PC-3 (cell line): ENCODE results near the gene ACOT6. TPM values are rescaled to one million over a fixed set of nuclear protein-coding genes. Genes with fewer than 3 reads are reported as not detected.

Source experiments
- ATAC-seq: fragments of 200-7000 bp; cut with Tn5 transposase; 2 replicates; pipeline ENCODE4 v1.9.1; 2020; ENCODE audit warnings: mild to moderate bottlenecking, moderate library complexity
- BruUV-seq: library from RNA; stranded (reverse); fragments of 400-500 nt; replicated peaks from 2 replicates; lab custom pipeline; 2021; lab: Mats Ljungman, UMichigan
- CTCF ChIA-PET: fragments of 300-600 bp; sonication (Branson Sonifier 250); formaldehyde crosslinking; loops from one replicate; lab custom pipeline; 2022; ENCODE audit warnings: antibody characterized with exemption; lab: Charles Lee
- POLR2A ChIA-PET: fragments of 300-600 bp; sonication (Branson Sonifier 250); formaldehyde crosslinking; loops from one replicate; lab custom pipeline; 2022; ENCODE audit warnings: antibody characterized with exemption; ENCODE audit not compliant: unreplicated experiment; lab: Charles Lee
- DNase-seq: peaks from one replicate; pipeline ENCODE4 v3.0.0-alpha.2; 2015
- H2AFZ ChIP-seq: fragments of 300-600 bp; sonication (generic); 2 replicates; pipeline ENCODE4 v1.6.0; 2016; ENCODE audit warnings: antibody characterized with exemption, low read length
- H3F3A ChIP-seq: fragments of 300-600 bp; sonication (generic); one replicate; pipeline ENCODE4 v1.6.0; 2017; ENCODE audit warnings: antibody characterized with exemption, low read length, control low read depth, mild to moderate bottlenecking; ENCODE audit not compliant: unreplicated experiment
- H3K27ac ChIP-seq: fragments of 300-600 bp; sonication (generic); 2 replicates; pipeline ENCODE4 v1.5.1; 2016; ENCODE audit warnings: mild to moderate bottlenecking, low read length
- H3K27me3 ChIP-seq: fragments of 300-600 bp; sonication (generic); 2 replicates; pipeline ENCODE4 v1.6.1; 2016; ENCODE audit warnings: low read length, mixed read lengths
- H3K36me3 ChIP-seq: fragments of 300-600 bp; sonication (generic); 2 replicates; pipeline ENCODE4 v1.6.1; 2016; ENCODE audit warnings: low read depth, mixed run types, low read length, mixed read lengths
- H3K4me1 ChIP-seq: fragments of 300-600 bp; sonication (generic); 2 replicates; pipeline ENCODE4 v1.5.1; 2016; ENCODE audit warnings: low read length; ENCODE audit not compliant: insufficient read depth
- H3K4me2 ChIP-seq: fragments of 300-600 bp; sonication (generic); 2 replicates; pipeline ENCODE4 v1.6.0; 2016; ENCODE audit warnings: low read length
- H3K4me3 ChIP-seq: fragments of 300-600 bp; sonication (generic); 2 replicates; pipeline ENCODE4 v1.5.1; 2016; ENCODE audit warnings: mild to moderate bottlenecking, low read length, mixed read lengths
- H3K79me2 ChIP-seq: fragments of 300-600 bp; sonication (generic); 2 replicates; pipeline ENCODE4 v1.6.1; 2017; ENCODE audit warnings: low read length, mixed read lengths
- H3K9ac ChIP-seq: fragments of 300-600 bp; sonication (generic); 2 replicates; pipeline ENCODE4 v1.6.0; 2016; ENCODE audit warnings: mild to moderate bottlenecking, low read length
- H3K9me2 ChIP-seq: fragments of 300-600 bp; sonication (generic); replicated peaks from 2 replicates; pipeline ENCODE4 v1.6.1; 2016; ENCODE audit warnings: mixed run types, low read length, mixed read lengths
- H3K9me3 ChIP-seq: fragments of 300-600 bp; sonication (generic); 2 replicates; pipeline ENCODE4 v1.6.1; 2016; ENCODE audit warnings: low read length, mixed read lengths
- H4K20me1 ChIP-seq: fragments of 300-600 bp; sonication (generic); 2 replicates; pipeline ENCODE4 v1.6.1; 2016; ENCODE audit warnings: low read length, mixed read lengths
- EZH2 ChIP-seq: fragments of 300-600 bp; sonication (generic); IDR thresholded peaks from one replicate; pipeline ENCODE4 v1.6.1; 2017; ENCODE audit warnings: antibody characterized with exemption, mild to moderate bottlenecking, low read length; ENCODE audit not compliant: unreplicated experiment
- EZH2phosphoT487 ChIP-seq: fragments of 300-600 bp; sonication (generic); IDR thresholded peaks from 2 replicates; pipeline ENCODE4 v1.6.1; 2018; ENCODE audit warnings: mild to moderate bottlenecking, antibody characterized with exemption, low read length, borderline replicate concordance
- intact Hi-C: fragments of 100-400 bp; cut with micrococcal nuclease; formaldehyde crosslinking; loops from 2 replicates; pipeline ENCODE4 v1.9.0; 2023
- total RNA-seq: library from RNA; depleted of rRNA; stranded (reverse); fragments of >200 nt; gene quantifications from 2 replicates; pipeline ENCODE4 v1.2.3, GENCODE V29; 2014
- TF ChIP-seq, protein P1 (sequence below): fragments of 300-600 bp; sonication (generic); conservative IDR thresholded peaks from 2 replicates; pipeline ENCODE4 v1.5.1; 2017; ENCODE audit warnings: antibody characterized with exemption, low read depth, mild to moderate bottlenecking, low read length

ACOT6 gene
- total RNA-seq, 1 experiment from 2014 or later: not detected

DNA sequence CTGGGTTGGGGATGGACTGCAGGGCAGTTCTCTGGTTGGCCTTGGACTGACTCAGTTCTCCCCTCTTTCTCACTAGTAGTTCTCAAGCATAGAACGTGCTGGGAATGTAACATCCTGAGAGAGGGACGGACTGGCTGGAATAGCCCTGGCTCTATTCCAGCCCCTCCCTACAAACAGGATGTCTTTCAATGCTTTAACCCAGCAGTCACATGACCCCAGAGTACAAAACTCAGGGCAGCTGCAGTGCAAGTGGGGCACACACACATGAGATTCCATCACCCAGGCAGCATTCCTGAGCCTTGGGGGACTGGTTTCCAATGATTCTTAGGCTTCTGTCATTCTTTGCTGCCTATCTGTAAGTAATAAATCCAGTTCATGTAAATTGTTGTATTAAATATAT, 1.6 kb upstream of the ACOT6 start:
- no peak overlapping the region for H3K9ac ChIP-seq
- no peaks in the 10 kb centered on the region for H3K36me3 ChIP-seq
- no peaks in the 10 kb centered on the region for H4K20me1 ChIP-seq
- H3K9me2 ChIP-seq: no peaks in the 10 kb centered on the region
- DNase-seq: peak; percentile 29
- intact Hi-C loops: loop anchor here (5.0 kb wide), 1 partner anchor 118 kb away; the partner anchor contains the start of gene RIOX1
- no peak overlapping the region for H2AFZ ChIP-seq
- H3K4me3 ChIP-seq: no peak overlapping the region
- no peaks in the 10 kb centered on the region for H3K79me2 ChIP-seq
- no peak for ATAC-seq
- peaks cover 13% of the 10 kb centered on the region for H3K4me1 ChIP-seq
- no TSS peak for BruUV-seq
- H3F3A ChIP-seq: no peaks in the 10 kb centered on the region
- no peaks in the 10 kb centered on the region for H3K27me3 ChIP-seq
- H3K27ac ChIP-seq: no peak overlapping the region
- H3K4me2 ChIP-seq: no peak overlapping the region
- POLR2A ChIA-PET: no interaction called here
- TF ChIP-seq, protein P1, sequence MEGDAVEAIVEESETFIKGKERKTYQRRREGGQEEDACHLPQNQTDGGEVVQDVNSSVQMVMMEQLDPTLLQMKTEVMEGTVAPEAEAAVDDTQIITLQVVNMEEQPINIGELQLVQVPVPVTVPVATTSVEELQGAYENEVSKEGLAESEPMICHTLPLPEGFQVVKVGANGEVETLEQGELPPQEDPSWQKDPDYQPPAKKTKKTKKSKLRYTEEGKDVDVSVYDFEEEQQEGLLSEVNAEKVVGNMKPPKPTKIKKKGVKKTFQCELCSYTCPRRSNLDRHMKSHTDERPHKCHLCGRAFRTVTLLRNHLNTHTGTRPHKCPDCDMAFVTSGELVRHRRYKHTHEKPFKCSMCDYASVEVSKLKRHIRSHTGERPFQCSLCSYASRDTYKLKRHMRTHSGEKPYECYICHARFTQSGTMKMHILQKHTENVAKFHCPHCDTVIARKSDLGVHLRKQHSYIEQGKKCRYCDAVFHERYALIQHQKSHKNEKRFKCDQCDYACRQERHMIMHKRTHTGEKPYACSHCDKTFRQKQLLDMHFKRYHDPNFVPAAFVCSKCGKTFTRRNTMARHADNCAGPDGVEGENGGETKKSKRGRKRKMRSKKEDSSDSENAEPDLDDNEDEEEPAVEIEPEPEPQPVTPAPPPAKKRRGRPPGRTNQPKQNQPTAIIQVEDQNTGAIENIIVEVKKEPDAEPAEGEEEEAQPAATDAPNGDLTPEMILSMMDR: no peak
- TF ChIP-seq EZH2phosphoT487 (no peak), EZH2 (no peak)
- H3K9me3 ChIP-seq: no peaks in the 10 kb centered on the region
- CTCF ChIA-PET: no interaction called here

- Histone ChIP-seq H3K27ac (no peak overlapping the region; the same call in 1 of the 2 replicates), H3K27me3 (no peaks in the 10 kb centered on the region), H4K20me1 (no peaks in the 10 kb centered on the region), H3K4me3 (peak overlapping the region; percentile 83), H3K4me2 (peak overlapping the region; percentile 70), H3K36me3 (no peaks in the 10 kb centered on the region), H3K9ac (peak overlapping the region; percentile 48), H3K9me3 (no peaks in the 10 kb centered on the region), H2AFZ (peak overlapping the region; percentile 85), H3K79me2 (no peaks in the 10 kb centered on the region), H3F3A (no peaks in the 10 kb centered on the region), H3K4me1 (peaks cover 13% of the 10 kb centered on the region), H3K9me2 (no peaks in the 10 kb centered on the region)
- POLR2A ChIA-PET: no interaction called here
- TF ChIP-seq EZH2phosphoT487: no peak
- no TSS peak for BruUV-seq
- intact Hi-C loops: loop anchor here (5.0 kb wide), 1 partner anchor 121 kb away; the partner anchor contains the start of gene RIOX1
- CTCF ChIA-PET: interaction anchor here (0.6 kb wide), 2 partner anchors 24 to 102 kb away, joined by 3 to 4 read pairs; no protein-coding TSS in a partner anchor
- no peak for DNase-seq
- ATAC-seq: peak; percentile 31
Observed at GRCh38 chr14:73613046-73613383, 698 bp downstream of the ACOT6 start.

DNA sequence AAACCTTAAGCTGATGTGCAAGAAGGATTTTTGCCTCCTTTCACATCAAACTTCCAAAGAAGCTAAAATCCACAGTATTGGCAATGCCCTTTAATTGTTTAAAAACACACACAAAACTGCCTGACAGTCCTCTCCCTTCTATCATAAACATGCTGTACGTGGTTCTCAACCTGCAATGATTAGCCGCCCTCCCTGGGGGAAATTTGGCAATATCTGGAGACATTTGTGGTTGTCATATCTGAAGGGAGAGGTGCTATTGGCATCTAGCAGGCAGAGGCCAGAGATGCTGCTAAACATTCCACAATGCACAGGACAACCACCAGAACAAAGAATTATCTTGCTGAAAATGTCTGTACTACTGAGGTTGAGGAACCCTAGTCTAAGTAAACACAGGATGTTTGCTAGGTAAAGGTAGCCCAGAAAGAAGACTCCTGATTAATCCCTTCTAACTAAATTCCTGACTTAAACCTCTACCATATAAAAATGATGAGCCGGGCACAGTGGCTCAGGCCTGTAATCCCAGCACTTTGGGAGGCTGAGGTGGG, 1.2 kb downstream of the ACOT6 start:
- intact Hi-C loops: loop anchor here (5.0 kb wide), 1 partner anchor 121 kb away; the partner anchor contains the start of gene RIOX1
- Histone ChIP-seq H2AFZ (peak overlapping the region; percentile 85), H3F3A (no peaks in the 10 kb centered on the region), H3K36me3 (no peaks in the 10 kb centered on the region), H3K9ac (peak overlapping the region; percentile 48; the same call in 1 of the 2 replicates), H3K4me2 (peak overlapping the region; percentile 70), H3K27me3 (no peaks in the 10 kb centered on the region), H3K4me3 (peak overlapping the region; percentile 83), H4K20me1 (no peaks in the 10 kb centered on the region), H3K27ac (peak overlapping the region; percentile 11; the same call in 1 of the 2 replicates), H3K9me3 (no peaks in the 10 kb centered on the region), H3K79me2 (no peaks in the 10 kb centered on the region), H3K4me1 (peaks cover 13% of the 10 kb centered on the region), H3K9me2 (no peaks in the 10 kb centered on the region)
- CTCF ChIA-PET: interaction anchor here (0.6 kb wide), 2 partner anchors 25 to 102 kb away, joined by 3 to 4 read pairs; no protein-coding TSS in a partner anchor
- POLR2A ChIA-PET: no interaction called here
- ATAC-seq (peak; percentile 53), DNase-seq (peak; percentile 67)
- no TSS peak for BruUV-seq
- TF ChIP-seq, protein P1: no peak
- TF ChIP-seq EZH2phosphoT487: no peak
- TF ChIP-seq EZH2: no peak
